ENCODE results near the gene AGAP2.
"Not testable (repeated sequence)": the region's sequence is repeated elsewhere in the genome, so short reads cannot be mapped to it uniquely, and the experiment has no call there.

AGAP2 gene

GRCh38 chr12:57735198-57735855 is 3.2 kb downstream of the AGAP2 start:
- DNase-seq = peak; percentile 32

- no peak for DNase-seq
Observed at GRCh38 chr12:57734591-57734990, 4.0 kb downstream of the AGAP2 start.

- DNase-seq = no peak
Observed at GRCh38 chr12:57733928-57734327, 4.6 kb downstream of the AGAP2 start.

GRCh38 chr12:57732726-57733593 is 5.6 kb downstream of the AGAP2 start:
- DNase-seq = no peak

GRCh38 chr12:57732270-57732669 is 6.3 kb downstream of the AGAP2 start:
- DNase-seq = no peak

GRCh38 chr12:57731411-57732080 is 7.0 kb downstream of the AGAP2 start:
- no peak for DNase-seq

GRCh38 chr12:57730336-57731067 is 8.0 kb downstream of the AGAP2 start:
- no peak for DNase-seq

- no peak for DNase-seq
Observed at GRCh38 chr12:57729321-57729844, 9.2 kb downstream of the AGAP2 start.

- no peak for DNase-seq
Observed at GRCh38 chr12:57727758-57728395, 10.7 kb downstream of the AGAP2 start.

GRCh38 chr12:57726884-57727757 is 11.4 kb downstream of the AGAP2 start:
- DNase-seq = no peak

- DNase-seq = peak; percentile 82
Observed at GRCh38 chr12:57726151-57726883, 12.2 kb downstream of the AGAP2 start.

GRCh38 chr12:57725851-57726150 is 12.7 kb downstream of the AGAP2 start:
- DNase-seq = no peak

GRCh38 chr12:57724936-57725740 is 13.4 kb downstream of the AGAP2 start:
- peak; percentile 6 for DNase-seq

GRCh38 chr12:57724003-57724935 is 14.3 kb downstream of the AGAP2 start:
- DNase-seq = no peak

GRCh38 chr12:57723630-57723962 is 14.9 kb downstream of the AGAP2 start:
- no peak for DNase-seq

GRCh38 chr12:57722716-57723629 is 15.6 kb downstream of the AGAP2 start:
- DNase-seq = peak; percentile 11

GRCh38 chr12:57721846-57722608 is 16.5 kb downstream of the AGAP2 start:
- DNase-seq = not testable (repeated sequence)
